Measurements from ENCODE around the gene MRE11.

DNA sequence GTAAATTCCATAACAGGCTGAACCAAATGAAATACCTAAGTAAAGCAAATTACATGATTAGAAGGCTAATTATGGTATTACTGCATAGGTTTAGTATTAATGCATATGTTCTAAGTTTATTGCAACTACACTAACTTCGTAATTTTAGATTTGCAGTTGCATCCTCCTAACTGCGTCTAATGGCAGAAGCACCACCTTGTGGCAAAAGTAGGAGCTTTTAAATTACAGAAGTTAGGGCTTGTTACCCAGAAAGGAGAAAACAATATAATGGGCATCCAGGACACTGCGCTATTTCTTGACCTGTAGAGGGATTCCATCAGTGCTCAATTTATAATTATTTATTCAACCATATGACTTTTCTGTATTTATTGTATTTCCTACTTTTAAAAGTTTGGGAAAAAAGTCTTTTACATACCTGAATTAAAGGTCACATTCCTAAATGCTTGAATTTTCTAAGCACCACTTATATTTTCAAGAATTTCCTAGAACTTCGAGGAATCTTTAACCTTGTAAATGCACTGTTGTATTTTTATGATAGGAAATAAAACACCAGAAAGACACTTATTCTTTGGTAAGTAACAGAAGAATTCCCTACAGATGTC lies 76.2 kb downstream of the MRE11 start:
- TF ChIP-seq GATA2 (IDR thresholded peaks at IDR 0.05; ENCODE audit: low read depth, low read length) (no peak), GATA3 (IDR thresholded peaks at IDR 0.05; ENCODE audit: low read depth, low read length) (no peak)

Measured in SH-SY5Y (cell line).